ENCODE measurements around the gene CTDSP2.
"Not testable (repeated sequence)": the region's sequence is repeated elsewhere in the genome, so short reads cannot be mapped to it uniquely, and the experiment has no call there.

Gene CTDSP2

GRCh38 chr12:57826400-57826799 lies 20.1 kb downstream of the CTDSP2 start:
- TF ChIP-seq CTCF (IDR thresholded peaks at IDR 0.05; ENCODE audit: insufficient read depth, low read depth, low read length, missing control alignments): no peak
- DNase-seq (ENCODE audit: low read depth): no peak
- no peak overlapping the region for H3K4me3 ChIP-seq (ENCODE audit: low read depth, low read length)

GRCh38 chr12:57825451-57825850 lies 21.1 kb downstream of the CTDSP2 start:
- no peak overlapping the region for H3K4me3 ChIP-seq (ENCODE audit: low read depth, low read length)
- no peak for TF ChIP-seq CTCF (IDR thresholded peaks at IDR 0.05; ENCODE audit: insufficient read depth, low read depth, low read length, missing control alignments)
- no peak for DNase-seq (ENCODE audit: low read depth)

GRCh38 chr12:57823908-57824640 lies 22.5 kb downstream of the CTDSP2 start:
- DNase-seq (ENCODE audit: low read depth): no peak
- no peak for TF ChIP-seq CTCF (IDR thresholded peaks at IDR 0.05; ENCODE audit: insufficient read depth, low read depth, low read length, missing control alignments)
- H3K4me3 ChIP-seq (ENCODE audit: low read depth, low read length): no peak overlapping the region

- no peak for DNase-seq (ENCODE audit: low read depth)
- H3K4me3 ChIP-seq (ENCODE audit: low read depth, low read length): no peak overlapping the region
- TF ChIP-seq CTCF (IDR thresholded peaks at IDR 0.05; ENCODE audit: insufficient read depth, low read depth, low read length, missing control alignments): no peak
Measured at GRCh38 chr12:57823131-57823907, 23.2 kb downstream of the CTDSP2 start.

DNA sequence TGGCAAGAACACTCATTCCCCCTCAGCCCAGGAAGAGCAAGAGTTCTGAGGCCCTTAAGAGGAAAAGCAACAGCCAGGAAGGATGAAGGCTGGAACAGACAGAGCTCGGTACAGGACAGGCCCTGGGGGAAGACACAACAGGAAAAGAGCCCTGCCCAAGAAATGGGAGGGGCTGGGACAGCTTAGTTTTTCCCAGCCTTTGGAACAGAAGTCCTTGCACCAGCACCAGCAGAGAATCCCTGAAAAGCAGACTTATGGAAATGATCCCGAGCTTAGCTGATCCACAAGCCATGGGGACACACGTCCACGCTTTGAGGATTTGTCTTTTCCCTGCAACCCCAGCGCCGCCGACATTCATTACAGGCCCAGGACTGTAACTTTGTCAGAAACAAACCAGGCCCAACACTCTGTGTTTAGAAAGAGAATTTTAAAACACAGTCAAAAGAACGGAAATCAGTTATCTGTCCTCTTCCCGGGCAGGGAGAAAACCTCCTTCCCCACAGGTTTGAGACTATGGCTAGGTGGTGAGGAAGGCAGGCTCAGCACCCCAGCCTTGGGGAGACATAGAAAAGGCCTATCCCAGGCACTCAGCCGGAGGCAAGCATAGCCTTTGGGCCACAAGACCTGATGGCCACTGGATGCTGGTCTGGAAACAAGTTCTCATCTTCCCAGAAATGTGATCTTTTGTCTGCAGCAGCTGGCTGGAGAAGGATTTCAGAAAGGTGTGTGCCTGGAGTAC lies 24.0 kb downstream of the CTDSP2 start:
- TF ChIP-seq CTCF (IDR thresholded peaks at IDR 0.05; ENCODE audit: insufficient read depth, low read depth, low read length, missing control alignments): no peak
- H3K4me3 ChIP-seq (ENCODE audit: low read depth, low read length): no peak overlapping the region
- no peak for DNase-seq (ENCODE audit: low read depth)

DNA sequence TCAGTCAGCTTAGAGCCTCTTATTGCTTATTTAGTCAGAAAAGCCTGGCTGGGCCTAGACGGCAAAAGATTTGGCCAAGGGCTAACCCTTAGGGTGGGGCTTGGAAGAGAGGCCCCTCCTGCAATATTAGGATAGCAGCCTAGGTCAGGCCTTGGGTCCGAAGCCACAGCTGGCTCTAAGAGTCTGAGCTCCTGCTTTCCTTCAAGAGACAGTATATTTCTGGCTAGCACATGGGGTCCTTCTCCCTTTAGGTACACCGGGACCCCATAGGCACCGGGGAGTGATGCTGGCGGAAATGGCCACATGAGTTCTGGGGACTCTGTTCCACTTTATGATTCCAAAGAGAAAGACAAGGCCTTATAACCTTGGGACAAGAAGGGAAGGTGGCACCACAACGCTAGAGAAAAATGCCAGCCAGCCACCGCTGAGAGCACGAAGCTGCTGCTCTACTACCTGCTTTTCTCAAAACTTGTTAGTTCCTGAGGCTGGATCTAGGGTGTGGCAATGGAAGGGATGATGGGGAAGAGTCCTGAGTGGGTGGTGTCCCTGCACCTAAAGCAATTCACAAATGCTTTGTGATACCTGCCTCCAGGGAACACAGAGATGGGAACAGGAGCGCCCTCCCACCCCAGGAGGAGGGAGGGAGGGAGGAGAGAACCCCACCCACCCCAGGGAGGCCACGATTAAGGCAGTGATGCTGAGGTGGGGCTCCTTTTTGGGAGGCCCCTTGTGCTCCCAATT lies 24.9 kb downstream of the CTDSP2 start:
- no peak for DNase-seq (ENCODE audit: low read depth)
- no peak overlapping the region for H3K4me3 ChIP-seq (ENCODE audit: low read depth, low read length)
- TF ChIP-seq CTCF (IDR thresholded peaks at IDR 0.05; ENCODE audit: insufficient read depth, low read depth, low read length, missing control alignments): no peak

DNA sequence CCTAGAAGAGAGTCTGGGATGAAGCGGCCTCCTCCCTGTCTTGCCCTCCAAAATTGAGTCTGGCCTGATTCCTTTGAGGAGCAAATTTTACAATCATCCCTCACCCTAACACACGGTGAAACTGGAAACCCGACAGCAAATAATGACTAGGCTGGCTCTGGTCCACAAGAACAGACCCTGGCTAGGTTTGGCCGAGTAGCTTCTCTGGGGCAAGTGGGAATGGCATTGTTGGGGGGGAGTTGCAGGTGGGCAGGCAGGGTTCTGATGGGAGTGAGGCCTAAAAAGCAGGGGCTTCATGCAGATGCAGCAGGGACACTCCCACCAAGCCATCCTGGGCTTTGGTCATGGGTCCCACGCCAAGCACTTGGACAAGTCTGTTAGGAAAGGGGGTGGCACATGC lies 25.5 kb downstream of the CTDSP2 start:
- not testable (repeated sequence) for H3K4me3 ChIP-seq (ENCODE audit: low read depth, low read length); DNase-seq (ENCODE audit: low read depth)

GRCh38 chr12:57820119-57820518 lies 26.4 kb downstream of the CTDSP2 start:
- not testable (repeated sequence) for DNase-seq (ENCODE audit: low read depth); H3K4me3 ChIP-seq (ENCODE audit: low read depth, low read length)

- H3K4me3 ChIP-seq (ENCODE audit: low read depth, low read length); DNase-seq (ENCODE audit: low read depth): not testable (repeated sequence)
Measured at GRCh38 chr12:57817990-57818331, 28.6 kb downstream of the CTDSP2 start.
